HepG2 (cell line): ENCODE measurements around the gene COL9A3. TPM values are rescaled to one million over a fixed set of nuclear protein-coding genes. Genes with fewer than 3 reads are reported as not detected.

ENCODE experiments used
- AGO2 ChIP-seq: fragments of 200-400 bp; formaldehyde crosslinking; optimal IDR thresholded peaks from 2 replicates; pipeline ENCODE3; 2017; ENCODE audit warnings: mild to moderate bottlenecking, low read depth, low read length, moderate library complexity
- ARNT ChIP-seq: fragments of 450-650 bp; IDR thresholded peaks from 2 replicates; pipeline ENCODE4 v1.6.1; 2017
- ATF7-NPFF ChIP-seq: sonication (generic); formaldehyde crosslinking; IDR thresholded peaks from 2 replicates; pipeline ENCODE4 v1.8.1; 2023; ENCODE audit warnings: mild to moderate bottlenecking, low read depth, missing genetic modification reagents, moderate library complexity
- E2F2 ChIP-seq: sonication (generic); formaldehyde crosslinking; IDR thresholded peaks from 2 replicates; pipeline ENCODE4 v1.4.0; 2020; ENCODE audit warnings: missing genetic modification reagents, borderline replicate concordance
- EZH2 ChIP-seq: conservative IDR thresholded peaks from 2 replicates; pipeline ENCODE4 v1.6.1; 2012; ENCODE audit warnings: mild to moderate bottlenecking, low read depth, low read length, moderate library complexity
- HNF4A ChIP-seq: sonication (generic); formaldehyde crosslinking; IDR thresholded peaks from 2 replicates; pipeline ENCODE4 v1.4.0; 2020; ENCODE audit warnings: missing genetic modification reagents
- HNRNPL ChIP-seq: fragments of 200-400 bp; formaldehyde crosslinking; IDR thresholded peaks from 2 replicates; pipeline ENCODE4 v1.6.1; 2017; ENCODE audit warnings: mild to moderate bottlenecking, low read depth, low read length
- HNRNPUL1 ChIP-seq: fragments of 200-400 bp; formaldehyde crosslinking; IDR thresholded peaks from 2 replicates; pipeline ENCODE4 v1.6.1; 2017; ENCODE audit warnings: low read depth, mild to moderate bottlenecking, low read length, moderate library complexity
- HOXA5 ChIP-seq: sonication (generic); formaldehyde crosslinking; IDR thresholded peaks from 2 replicates; pipeline ENCODE4 v1.4.0; 2020; ENCODE audit warnings: missing genetic modification reagents
- HOXD1 ChIP-seq: sonication (generic); formaldehyde crosslinking; IDR thresholded peaks from 2 replicates; pipeline ENCODE4 v1.5.0; 2020; ENCODE audit warnings: missing genetic modification reagents
- NFRKB ChIP-seq: fragments of 450-650 bp; IDR thresholded peaks from 2 replicates; pipeline ENCODE4 v1.6.1; 2017
- NRL ChIP-seq: sonication (generic); formaldehyde crosslinking; IDR thresholded peaks from 2 replicates; pipeline ENCODE4 v1.5.0; 2020; ENCODE audit warnings: missing genetic modification reagents, mild to moderate bottlenecking, moderate library complexity, borderline replicate concordance
- POGK ChIP-seq: sonication (generic); formaldehyde crosslinking; conservative IDR thresholded peaks from 2 replicates; pipeline ENCODE4 v1.8.0; 2022; ENCODE audit warnings: mild to moderate bottlenecking, moderate library complexity, missing genetic modification reagents
- PTBP1 ChIP-seq: fragments of 200-400 bp; formaldehyde crosslinking; IDR thresholded peaks from 2 replicates; pipeline ENCODE4 v1.6.1; 2018; ENCODE audit warnings: low read length, low read depth; ENCODE audit not compliant: poor library complexity, severe bottlenecking
- RBFOX2 ChIP-seq: fragments of 200-400 bp; formaldehyde crosslinking; IDR thresholded peaks from 2 replicates; pipeline ENCODE4 v1.6.1; 2017; ENCODE audit warnings: low read depth, mild to moderate bottlenecking, low read length
- ZBTB7A ChIP-seq: sonication (generic); formaldehyde crosslinking; IDR thresholded peaks from 2 replicates; pipeline ENCODE4 v1.8.0; 2022; ENCODE audit warnings: mild to moderate bottlenecking, missing genetic modification reagents
- ZFX ChIP-seq: sonication (generic); formaldehyde crosslinking; IDR thresholded peaks from 2 replicates; pipeline ENCODE4 v1.4.0; 2020; ENCODE audit warnings: mild to moderate bottlenecking, low read depth, missing genetic modification reagents, moderate library complexity
- ZNF20 ChIP-seq: sonication (generic); formaldehyde crosslinking; IDR thresholded peaks from 2 replicates; pipeline ENCODE4 v1.4.0; 2020; ENCODE audit warnings: mild to moderate bottlenecking, moderate library complexity, missing genetic modification reagents
- ZNF225 ChIP-seq: sonication (generic); formaldehyde crosslinking; IDR thresholded peaks from 2 replicates; pipeline ENCODE4 v1.4.0; 2020; ENCODE audit warnings: mild to moderate bottlenecking, missing genetic modification reagents
- ZNF234 ChIP-seq: sonication (generic); formaldehyde crosslinking; conservative IDR thresholded peaks from 2 replicates; pipeline ENCODE4 v1.5.1; 2020; ENCODE audit warnings: mild to moderate bottlenecking, missing genetic modification reagents
- ZNF513 ChIP-seq: sonication (generic); formaldehyde crosslinking; conservative IDR thresholded peaks from 2 replicates; pipeline ENCODE4 v1.5.0; 2020; ENCODE audit warnings: missing genetic modification reagents
- ZNF772 ChIP-seq: sonication (generic); formaldehyde crosslinking; IDR thresholded peaks from 2 replicates; pipeline ENCODE4 v1.5.0; 2020; ENCODE audit warnings: mild to moderate bottlenecking, missing genetic modification reagents
- ZNF773 ChIP-seq: sonication (generic); formaldehyde crosslinking; IDR thresholded peaks from 2 replicates; pipeline ENCODE4 v1.4.0; 2020; ENCODE audit warnings: missing genetic modification reagents, borderline replicate concordance
- ZNF777 ChIP-seq: sonication (generic); formaldehyde crosslinking; IDR thresholded peaks from 2 replicates; pipeline ENCODE4 v1.4.0; 2020; ENCODE audit warnings: missing genetic modification reagents
- ZNF839 ChIP-seq: sonication (generic); formaldehyde crosslinking; IDR thresholded peaks from 2 replicates; pipeline ENCODE4 v1.4.0; 2020; ENCODE audit warnings: missing genetic modification reagents, mild to moderate bottlenecking, borderline replicate concordance
- ZSCAN22 ChIP-seq: sonication (generic); formaldehyde crosslinking; IDR thresholded peaks from 2 replicates; pipeline ENCODE4 v1.4.0; 2020; ENCODE audit warnings: mild to moderate bottlenecking, missing genetic modification reagents
- polyA plus RNA-seq, 8 experiments: library from polyadenylated mRNA; depleted of rRNA in 3 of 8; stranded (reverse) in 7 of 8; unstranded in 1 of 8; fragments of >200 nt; fragmentation: Illumina TruSeq in 4 of 8; extraction: Trizol in 4 of 8; gene quantifications; 2 replicates each; pipeline versions ENCODE4 v1.2.1 to v1.2.3, GENCODE V29; 2011 to 2016; ENCODE audit warnings: low read depth in 4 of 8, missing spikeins in 1 of 8, mixed read lengths in 1 of 8; ENCODE audit not compliant: insufficient read depth in 1 of 8
- total RNA-seq, 5 experiments: library from RNA; depleted of rRNA; stranded (reverse); fragments of >200 nt; fragmentation: Illumina TruSeq; extraction: Trizol; gene quantifications; 2 replicates each; pipeline ENCODE4 v1.2.3, GENCODE V29; 2016; ENCODE audit warnings: low read depth in 1 of 5

The COL9A3 gene
- total and polyA plus RNA-seq, 2 of the 13 experiments (the other 11 are each of a cell fraction or from before 2014, with no cell fraction given) = 155 to 204 TPM

DNA sequence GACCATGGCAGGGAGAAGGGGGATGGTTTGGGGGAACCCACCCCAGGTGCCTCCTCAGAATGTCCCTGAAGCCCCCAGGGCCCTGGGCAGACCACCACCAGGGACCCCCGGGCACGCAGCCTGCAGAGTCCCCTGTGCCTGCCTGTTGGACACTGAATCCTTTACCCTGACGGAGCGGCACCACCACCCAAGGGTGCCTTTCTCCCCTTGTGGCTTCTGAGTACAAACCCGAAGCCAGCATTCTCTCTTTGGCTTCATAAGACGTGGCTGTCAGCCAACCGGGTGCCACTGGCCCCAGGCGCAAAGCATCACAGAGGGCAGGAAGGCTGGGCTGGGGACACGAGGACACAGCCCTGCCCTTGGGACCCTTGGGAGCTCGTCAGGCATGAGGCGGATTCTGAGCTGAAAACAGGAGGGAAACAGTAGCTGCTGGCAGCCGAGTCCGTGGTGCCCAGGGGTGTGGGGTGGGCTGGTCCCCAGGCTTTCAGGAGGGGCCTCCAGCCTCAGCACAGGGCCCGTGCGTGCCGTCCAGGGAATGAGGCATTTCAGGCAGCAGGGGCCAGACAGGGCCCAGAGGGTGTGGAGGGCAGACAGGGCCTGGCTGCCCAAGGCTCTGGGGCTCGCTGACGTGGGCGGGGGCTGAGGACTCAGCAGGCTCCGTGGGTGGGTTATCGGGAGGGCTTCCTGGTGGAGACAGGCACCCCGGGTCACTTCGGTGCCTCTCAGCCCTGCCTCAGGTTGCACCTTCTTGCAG, 3.5 kb downstream of the COL9A3 start (continued):
- TF ChIP-seq RBFOX2 = peak; percentile 73
- peak; percentile 47; the same call in 1 of the 2 replicates for TF ChIP-seq HOXD1
- TF ChIP-seq HOXA5 (CRISPR knock-in tag) = no peak
- TF ChIP-seq POGK = no peak
- 0 out of 2 replicates have a peak, but pooled peaks have one; percentile 3 for TF ChIP-seq HNF4A (CRISPR knock-in tag)
- no peak for TF ChIP-seq ARNT
- no peak for TF ChIP-seq E2F2 (CRISPR knock-in tag)
- TF ChIP-seq ZNF773 (CRISPR knock-in tag) = 0 out of 2 replicates have a peak, but pooled peaks have one; percentile 58
- TF ChIP-seq NFRKB = no peak
- peak; percentile 55 for TF ChIP-seq ZNF777 (CRISPR knock-in tag)
- no peak for TF ChIP-seq ZNF20
- no peak for TF ChIP-seq ZNF772 (CRISPR knock-in tag)
- no peak for TF ChIP-seq ZNF225 (CRISPR knock-in tag)
- 0 out of 2 replicates have a peak, but pooled peaks have one; percentile 5 for TF ChIP-seq ZFX (CRISPR knock-in tag)
- no peak for TF ChIP-seq ZNF839 (CRISPR knock-in tag)
- no peak for TF ChIP-seq ZNF513 (CRISPR knock-in tag)
- no peak for TF ChIP-seq ZSCAN22
- TF ChIP-seq EZH2 = no peak
- no peak for TF ChIP-seq ZNF234 (CRISPR knock-in tag)
- TF ChIP-seq ATF7-NPFF (CRISPR knock-in tag) = no peak
- 0 out of 2 replicates have a peak, but pooled peaks have one; percentile 40 for TF ChIP-seq ZBTB7A (CRISPR knock-in tag)
- no peak for TF ChIP-seq HNRNPL
- TF ChIP-seq HNRNPUL1 = no peak
- peak; percentile 86 for TF ChIP-seq AGO2
- peak; percentile 1 for TF ChIP-seq PTBP1
- peak; percentile 9; the same call in 1 of the 2 replicates for TF ChIP-seq NRL (CRISPR knock-in tag)
